H1 (cell line): ENCODE results near the gene SPTBN4. TPM values are rescaled to one million over a fixed set of nuclear protein-coding genes. Genes with fewer than 3 reads are reported as not detected.

ENCODE experiments used
- CTCF ChIA-PET: fragments of 300-600 bp; sonication (Branson Sonifier 250); formaldehyde crosslinking; loops from one replicate; lab custom pipeline; 2021; ENCODE audit not compliant: partially characterized antibody; lab: Charles Lee
- POLR2A ChIA-PET: fragments of 300-600 bp; sonication (Branson Sonifier 250); formaldehyde crosslinking; loops from one replicate; lab custom pipeline; 2021; ENCODE audit warnings: inconsistent platforms; ENCODE audit not compliant: partially characterized antibody; lab: Charles Lee
- DNase-seq, 2 experiments: peaks; one replicate each; pipeline versions ENCODE4 v3.0.0 to v3.0.0-alpha.2; 2010 to 2022; ENCODE audit warnings: low spot score in 2 of 2, low read depth in 1 of 2, mixed read lengths in 1 of 2
- FAIRE-seq: peaks from 2 replicates; lab custom pipeline; 2011; peaks lifted over from hg19 to GRCh38; lab: Jason Lieb, UNC
- H2AFZ ChIP-seq: 2 replicates; pipeline ENCODE4 v1.8.1; 2012; ENCODE audit warnings: low read length, inconsistent platforms
- H2AK5ac ChIP-seq: 2 replicates; pipeline ENCODE4 v1.6.1; 2013; ENCODE audit warnings: low read depth, low read length
- H2BK120ac ChIP-seq: replicated peaks from 2 replicates; pipeline ENCODE3; 2013; ENCODE audit warnings: low read depth, low read length, inconsistent platforms
- H2BK12ac ChIP-seq: 2 replicates; pipeline ENCODE4 v1.6.1; 2013; ENCODE audit warnings: low read depth, low read length
- H2BK15ac ChIP-seq: 2 replicates; pipeline ENCODE4 v1.6.1; 2013; ENCODE audit warnings: low read length
- H2BK20ac ChIP-seq: 2 replicates; pipeline ENCODE4 v1.6.1; 2013; ENCODE audit warnings: low read length
- H2BK5ac ChIP-seq: 2 replicates; pipeline ENCODE4 v1.6.1; 2013; ENCODE audit warnings: low read depth, low read length
- H3K14ac ChIP-seq: 2 replicates; pipeline ENCODE4 v1.6.1; 2013; ENCODE audit warnings: inconsistent platforms; ENCODE audit not compliant: insufficient read length
- H3K18ac ChIP-seq: 2 replicates; pipeline ENCODE4 v1.6.1; 2013; ENCODE audit warnings: low read length; ENCODE audit errors: extremely low read depth
- H3K23ac ChIP-seq: 2 replicates; pipeline ENCODE4 v1.6.1; 2013; ENCODE audit warnings: inconsistent platforms; ENCODE audit not compliant: insufficient read length
- H3K23me2 ChIP-seq: 2 replicates; pipeline ENCODE4 v1.6.1; 2013; ENCODE audit warnings: low read depth, low read length
- H3K27ac ChIP-seq: 2 replicates; pipeline ENCODE4 v1.6.1; 2011; ENCODE audit warnings: low read depth, low read length, inconsistent platforms
- H3K27me3 ChIP-seq, 4 experiments: replicated peaks in 1 of 4; 1 replicate in 1 of 4; 2 replicates in 3 of 4; pipeline versions ENCODE4 v1.6.1 to v1.8.1; 2011 to 2013; ENCODE audit warnings: low read length in 3 of 4, mild to moderate bottlenecking in 3 of 4, inconsistent platforms in 2 of 4, mixed read lengths in 2 of 4, moderate library complexity in 1 of 4; ENCODE audit not compliant: control insufficient read depth in 3 of 4, insufficient read depth in 3 of 4; ENCODE audit errors: extremely low read depth in 1 of 4
- H3K36me3 ChIP-seq, 4 experiments: 2 replicates each; pipeline versions ENCODE4 v1.6.1 to v1.8.1; 2011 to 2013; ENCODE audit warnings: mild to moderate bottlenecking in 4 of 4, low read length in 3 of 4, moderate library complexity in 2 of 4, control low read depth in 1 of 4, inconsistent platforms in 1 of 4; ENCODE audit not compliant: insufficient read depth in 4 of 4, control insufficient read depth in 2 of 4
- H3K4ac ChIP-seq: replicated peaks from 2 replicates; pipeline ENCODE3; 2013; ENCODE audit warnings: low read length, low read depth, mixed read lengths, inconsistent platforms; ENCODE audit not compliant: insufficient read length
- H3K4me1 ChIP-seq, 4 experiments: replicated peaks in 1 of 4; 1 replicate in 1 of 4; 2 replicates in 3 of 4; pipeline versions ENCODE4 v1.6.1 to v1.8.1; 2011 to 2013; ENCODE audit warnings: low read length in 3 of 4, inconsistent platforms in 2 of 4, mixed read lengths in 1 of 4; ENCODE audit not compliant: insufficient read depth in 4 of 4, control insufficient read depth in 3 of 4
- H3K4me2 ChIP-seq, 2 experiments: 2 replicates each; pipeline versions ENCODE4 v1.6.1 to v1.8.1; 2011 to 2013; ENCODE audit warnings: low read depth in 2 of 2, low read length in 2 of 2, control low read depth in 1 of 2, inconsistent platforms in 1 of 2, mild to moderate bottlenecking in 1 of 2; ENCODE audit not compliant: insufficient read depth in 1 of 2
- H3K4me3 ChIP-seq, 4 experiments: fragments of 200-600, 300-600 bp in 1 of 4; sonication (generic), shearing (Covaris generic), sonication (Bioruptor Twin) in 1 of 4; 2 replicates each; pipeline versions ENCODE4 v1.5.1 to v1.8.1; 2011 to 2016; ENCODE audit warnings: low read length in 4 of 4, low read depth in 3 of 4, control low read depth in 2 of 4, inconsistent platforms in 2 of 4, mild to moderate bottlenecking in 2 of 4, mixed read lengths in 1 of 4, moderate library complexity in 1 of 4; ENCODE audit not compliant: insufficient read depth in 2 of 4; ENCODE audit errors: extremely low read depth in 1 of 4
- H3K56ac ChIP-seq: replicated peaks from 2 replicates; pipeline ENCODE3; 2013; ENCODE audit warnings: low read depth, mild to moderate bottlenecking, mixed read lengths, low read length, inconsistent platforms; ENCODE audit not compliant: insufficient read length
- H3K79me1 ChIP-seq: 2 replicates; pipeline ENCODE4 v1.6.1; 2013; ENCODE audit warnings: low read depth, low read length, control low read depth
- H3K79me2 ChIP-seq, 2 experiments: 2 replicates each; pipeline versions ENCODE4 v1.6.1 to v1.8.1; 2012 to 2013; ENCODE audit warnings: low read length in 2 of 2, mild to moderate bottlenecking in 2 of 2, inconsistent platforms in 1 of 2; ENCODE audit not compliant: insufficient read depth in 2 of 2, control insufficient read depth in 1 of 2
- H3K9ac ChIP-seq, 4 experiments: replicated peaks in 1 of 4; 1 replicate in 1 of 4; 2 replicates in 3 of 4; pipeline versions ENCODE4 v1.6.1 to v1.8.1; 2011 to 2013; ENCODE audit warnings: low read depth in 3 of 4, low read length in 3 of 4, control low read depth in 2 of 4, mild to moderate bottlenecking in 2 of 4, moderate library complexity in 2 of 4, inconsistent platforms in 1 of 4; ENCODE audit errors: extremely low read depth in 1 of 4
- H3K9me3 ChIP-seq, 2 experiments: 2 replicates each; pipeline versions ENCODE4 v1.6.1 to v1.8.1; 2012 to 2013; ENCODE audit warnings: mild to moderate bottlenecking in 2 of 2, moderate library complexity in 2 of 2, control low read depth in 1 of 2, inconsistent platforms in 1 of 2, low read depth in 1 of 2, low read length in 1 of 2, mixed read lengths in 1 of 2; ENCODE audit not compliant: insufficient read depth in 2 of 2
- H4K20me1 ChIP-seq, 2 experiments: replicated peaks in 1 of 2; 2 replicates each; pipeline versions ENCODE3 to v1.8.1; 2011 to 2013; ENCODE audit warnings: inconsistent platforms in 2 of 2, low read length in 2 of 2, mild to moderate bottlenecking in 1 of 2; ENCODE audit not compliant: insufficient read depth in 2 of 2, control insufficient read depth in 1 of 2
- H4K5ac ChIP-seq: 2 replicates; pipeline ENCODE4 v1.6.1; 2013; ENCODE audit warnings: low read length, low read depth, mixed read lengths, inconsistent platforms; ENCODE audit not compliant: insufficient read length
- H4K8ac ChIP-seq: 2 replicates; pipeline ENCODE4 v1.8.0; 2013; ENCODE audit warnings: mild to moderate bottlenecking, moderate library complexity, low read length, inconsistent platforms; ENCODE audit not compliant: insufficient read depth; ENCODE audit errors: extremely low read depth
- H4K91ac ChIP-seq: replicated peaks from 2 replicates; pipeline ENCODE3; 2013; ENCODE audit warnings: low read length, mixed read lengths, inconsistent platforms; ENCODE audit not compliant: insufficient read length
- MAX ChIP-seq: IDR thresholded peaks from 2 replicates; pipeline ENCODE4 v1.6.1; 2012; ENCODE audit warnings: inconsistent platforms
- RXRA ChIP-seq: IDR thresholded peaks from 2 replicates; pipeline ENCODE4 v1.6.1; 2011; ENCODE audit warnings: low read depth, mild to moderate bottlenecking, low read length, moderate library complexity; ENCODE audit not compliant: insufficient read depth
- WGBS, 2 experiments: shearing (Covaris generic) in 1 of 2; methylation state at CpG; one replicate each; pipeline versions ENCODE4 v1.1.6 to v1.1.7; 2013 to 2015; ENCODE audit warnings: low lambda C conversion rate in 2 of 2, mixed read lengths in 2 of 2, inconsistent platforms in 1 of 2, low coverage in 1 of 2, missing lambda C conversion rate in 1 of 2; ENCODE audit not compliant: insufficient replicate concordance in 2 of 2, insufficient coverage in 1 of 2, insufficient read length in 1 of 2; ENCODE audit errors: extremely low coverage in 1 of 2, missing lambda C conversion rate in 1 of 2; 5-methylcytosine and 5-hydroxymethylcytosine counted together
- polyA plus RNA-seq, 7 experiments: library from polyadenylated mRNA; depleted of rRNA in 3 of 7; stranded (reverse) in 5 of 7; unstranded in 2 of 7; fragments of >200 nt in 5 of 7; fragments of 200-250 nt in 2 of 7; gene quantifications; 1 replicate in 5 of 7; 2 replicates in 1 of 7; 4 replicates in 1 of 7; pipeline versions ENCODE4 v1.2.1 to v1.2.3, GENCODE V29; 2011 to 2013; ENCODE audit warnings: missing spikeins in 2 of 7, mixed read lengths in 2 of 7
- total RNA-seq: library from RNA; stranded (reverse); fragmentation: NEBNext Ultra II Directional; extraction: Animal tissue kit (Norgen Biotek cat#: 25700); gene quantifications from 2 replicates; pipeline ENCODE4 v1.2.1, GENCODE V29; 2021

SPTBN4 gene
- total and polyA plus RNA-seq, 2 of the 8 experiments (the other 6 are each of a cell fraction or from before 2014, with no cell fraction given): 1.9 to 3.0 TPM

GRCh38 chr19:40565910-40566495, 99.2 kb downstream of the SPTBN4 start:
- peaks cover 0 to 4% (median 0%) of the 10 kb centered on the region in 4 experiments; a peak in 1 of 8 replicates for H3K36me3 ChIP-seq
- H3K27ac ChIP-seq: no peak overlapping the region
- no peak overlapping the region for H3K56ac ChIP-seq
- ChIA-PET POLR2A (interaction anchor here (0.6 to 2.1 kb wide), 3 partner anchors 12 to 25 kb away, joined by 3 to 4 read pairs (median 4); no protein-coding TSS in a partner anchor), CTCF (interaction anchor here (0.6 to 4.3 kb wide), 5 partner anchors 10 to 69 kb away, joined by 3 to 16 read pairs (median 3); no protein-coding TSS in a partner anchor)
- no peak overlapping the region for H4K5ac ChIP-seq
- no peak overlapping the region for H3K9ac ChIP-seq
- no peak for DNase-seq
- H3K79me1 ChIP-seq: no peaks in the 10 kb centered on the region
- no peak overlapping the region for H2BK5ac ChIP-seq
- H3K4me3 ChIP-seq: no peak overlapping the region
- H3K79me2 ChIP-seq: no peaks in the 10 kb centered on the region
- peaks cover 11% of the 10 kb centered on the region; the same call in 1 of the 2 replicates for H3K23me2 ChIP-seq
- peaks cover 32 to 53% (median 49%) of the 10 kb centered on the region in 4 experiments for H3K27me3 ChIP-seq
- peaks cover 0 to 1% of the 10 kb centered on the region in 2 experiments for H4K20me1 ChIP-seq
- peaks cover 0 to 10% (median 1%) of the 10 kb centered on the region in 4 experiments; a peak in 4 of 7 replicates for H3K4me1 ChIP-seq
- no peak overlapping the region for H2BK20ac ChIP-seq
- no peak overlapping the region for H4K91ac ChIP-seq
- H2BK15ac ChIP-seq: no peak overlapping the region
- no peak overlapping the region for H3K14ac ChIP-seq
- no peak overlapping the region for H3K4ac ChIP-seq
- H2AFZ ChIP-seq: no peak overlapping the region
- no peaks in the 10 kb centered on the region for H3K9me3 ChIP-seq
- no peak overlapping the region for H2AK5ac ChIP-seq
- H2BK120ac ChIP-seq: no peak overlapping the region
- no peak overlapping the region for H3K4me2 ChIP-seq
- WGBS, 2 experiments: 88% methylated on average over 9 of the region's 14 CpGs; no CpG with 5 or more reads in 1 of the 2 experiments
- no peak overlapping the region for H2BK12ac ChIP-seq
- H4K8ac ChIP-seq: no peak overlapping the region
- H3K23ac ChIP-seq: no peak overlapping the region
- H3K18ac ChIP-seq: no peak overlapping the region
- no peak for FAIRE-seq
- no peak for TF ChIP-seq RXRA
- TF ChIP-seq MAX: no peak
- TF ChIP-seq, all 59 proteins: peak for 0
